ENCODE results near the gene FEZ2. TPM values are rescaled to one million over a fixed set of nuclear protein-coding genes. Genes with fewer than 3 reads are reported as not detected.

FEZ2 gene
- total and polyA plus RNA-seq, 2 of the 8 experiments (the other 6 are each of a cell fraction or from before 2014, with no cell fraction given), result 7.5 to 16.4 TPM

DNA sequence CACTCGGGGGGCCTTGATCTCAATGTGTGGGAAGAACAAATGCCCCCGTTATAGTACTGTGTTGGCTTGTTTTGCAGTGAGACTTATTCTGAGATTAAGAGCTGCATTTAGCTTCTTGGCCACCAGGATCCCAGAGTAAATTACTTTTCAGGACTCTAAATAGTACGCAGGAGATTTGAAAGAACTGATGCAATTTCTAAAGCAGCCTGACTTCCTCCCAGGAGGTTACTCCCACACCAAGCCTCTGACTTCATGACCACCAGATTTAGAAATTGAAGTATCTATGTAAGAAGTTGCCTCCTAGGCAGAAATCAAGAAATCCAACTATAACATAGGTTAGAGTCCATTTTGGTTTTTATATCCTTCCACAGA is 67.0 kb downstream of the FEZ2 start:
- no peak overlapping the region for H2AK5ac ChIP-seq (ENCODE audit: low read depth, low read length)
- no peaks in the 10 kb centered on the region for H3K9me3 ChIP-seq (ENCODE audit: insufficient read depth in 2 of 2, low read depth in 1 of 2, low read length in 1 of 2)
- H2BK20ac ChIP-seq (ENCODE audit: low read length), result no peak overlapping the region
- no peak overlapping the region for H3K9ac ChIP-seq (replicated peaks in 1 of 4; ENCODE audit: extremely low read depth in 1 of 4, low read depth in 3 of 4, low read length in 3 of 4)
- ChIA-PET CTCF (ENCODE audit: partially characterized antibody) (interaction anchor here (0.6 to 2.8 kb wide), 14 partner anchors 10 to 258 kb away, joined by 3 to 9 read pairs (median 3); no protein-coding TSS in a partner anchor), POLR2A (ENCODE audit: partially characterized antibody) (interaction anchor here (1.1 kb wide), 1 partner anchor 25 kb away, joined by 3 read pairs; no protein-coding TSS in a partner anchor)
- no peak for TF ChIP-seq POLR2A (IDR thresholded peaks at IDR 0.05; ENCODE audit: control extremely low read depth in 1 of 2, low read depth in 2 of 2, low read length in 2 of 2)
- TF ChIP-seq, protein P1, sequence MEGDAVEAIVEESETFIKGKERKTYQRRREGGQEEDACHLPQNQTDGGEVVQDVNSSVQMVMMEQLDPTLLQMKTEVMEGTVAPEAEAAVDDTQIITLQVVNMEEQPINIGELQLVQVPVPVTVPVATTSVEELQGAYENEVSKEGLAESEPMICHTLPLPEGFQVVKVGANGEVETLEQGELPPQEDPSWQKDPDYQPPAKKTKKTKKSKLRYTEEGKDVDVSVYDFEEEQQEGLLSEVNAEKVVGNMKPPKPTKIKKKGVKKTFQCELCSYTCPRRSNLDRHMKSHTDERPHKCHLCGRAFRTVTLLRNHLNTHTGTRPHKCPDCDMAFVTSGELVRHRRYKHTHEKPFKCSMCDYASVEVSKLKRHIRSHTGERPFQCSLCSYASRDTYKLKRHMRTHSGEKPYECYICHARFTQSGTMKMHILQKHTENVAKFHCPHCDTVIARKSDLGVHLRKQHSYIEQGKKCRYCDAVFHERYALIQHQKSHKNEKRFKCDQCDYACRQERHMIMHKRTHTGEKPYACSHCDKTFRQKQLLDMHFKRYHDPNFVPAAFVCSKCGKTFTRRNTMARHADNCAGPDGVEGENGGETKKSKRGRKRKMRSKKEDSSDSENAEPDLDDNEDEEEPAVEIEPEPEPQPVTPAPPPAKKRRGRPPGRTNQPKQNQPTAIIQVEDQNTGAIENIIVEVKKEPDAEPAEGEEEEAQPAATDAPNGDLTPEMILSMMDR (IDR thresholded peaks at IDR 0.05; ENCODE audit: control extremely low read depth in 1 of 3, insufficient read depth in 1 of 3, low read depth in 1 of 3, low read length in 3 of 3), result peak in 1 of 3 experiments; percentile 5; a peak in 1 of 4 replicates
- no peak overlapping the region for H4K91ac ChIP-seq (replicated peaks; ENCODE audit: insufficient read length, low read length)
- no peaks in the 10 kb centered on the region for H3K79me1 ChIP-seq (ENCODE audit: low read depth, low read length)
- peaks cover 0 to 4% (median 0%) of the 10 kb centered on the region in 4 experiments; a peak in 2 of 8 replicates for H3K36me3 ChIP-seq (ENCODE audit: control insufficient read depth in 2 of 4, insufficient read depth in 4 of 4, low read length in 3 of 4)
- no peak overlapping the region for H3K4me3 ChIP-seq (ENCODE audit: extremely low read depth in 1 of 4, insufficient read depth in 2 of 4, low read depth in 3 of 4, low read length in 4 of 4)
- no peak overlapping the region for H4K8ac ChIP-seq (ENCODE audit: extremely low read depth, insufficient read depth, low read length)
- no peak overlapping the region for H3K4me2 ChIP-seq (ENCODE audit: insufficient read depth in 1 of 2, low read depth in 2 of 2, low read length in 2 of 2)
- H2BK12ac ChIP-seq (ENCODE audit: low read depth, low read length), result no peak overlapping the region
- no peak overlapping the region for H2BK5ac ChIP-seq (ENCODE audit: low read depth, low read length)
- H3K18ac ChIP-seq (ENCODE audit: extremely low read depth, low read length), result no peak overlapping the region
- H3K23ac ChIP-seq (ENCODE audit: insufficient read length), result no peak overlapping the region
- H4K5ac ChIP-seq (ENCODE audit: insufficient read length, low read depth, low read length), result no peak overlapping the region
- no peak for FAIRE-seq
- no peaks in the 10 kb centered on the region; the same call in 1 of the 2 replicates for H3K23me2 ChIP-seq (ENCODE audit: low read depth, low read length)
- no peak overlapping the region for H3K27ac ChIP-seq (ENCODE audit: low read depth, low read length)
- no peak for DNase-seq (ENCODE audit: low read depth in 1 of 2, low spot score in 2 of 2)
- no peaks in the 10 kb centered on the region for H3K4me1 ChIP-seq (replicated peaks in 1 of 4; ENCODE audit: control insufficient read depth in 3 of 4, insufficient read depth in 4 of 4, low read length in 3 of 4)
- H2BK120ac ChIP-seq (replicated peaks; ENCODE audit: low read depth, low read length), result no peak overlapping the region
- H3K79me2 ChIP-seq (ENCODE audit: control insufficient read depth in 1 of 2, insufficient read depth in 2 of 2, low read length in 2 of 2), result no peaks in the 10 kb centered on the region
- no peak overlapping the region for H3K56ac ChIP-seq (replicated peaks; ENCODE audit: insufficient read length, low read depth, low read length)
- no peak overlapping the region for H3K4ac ChIP-seq (replicated peaks; ENCODE audit: insufficient read length, low read depth, low read length)
- H2BK15ac ChIP-seq (ENCODE audit: low read length), result no peak overlapping the region
- H4K20me1 ChIP-seq (replicated peaks in 1 of 2; ENCODE audit: control insufficient read depth in 1 of 2, insufficient read depth in 2 of 2, low read length in 2 of 2), result peaks cover 0 to 2% of the 10 kb centered on the region in 2 experiments
- 79% methylated on average over 3 of the region's 3 CpGs; no CpG with 5 or more reads in 1 of the 2 experiments for WGBS, 2 experiments (ENCODE audit: extremely low coverage in 1 of 2, insufficient coverage in 1 of 2, insufficient read length in 1 of 2, insufficient replicate concordance in 2 of 2, low coverage in 1 of 2, low lambda C conversion rate in 2 of 2, missing lambda C conversion rate in 1 of 2)
- no peak overlapping the region for H2AFZ ChIP-seq (ENCODE audit: low read length)
- H3K14ac ChIP-seq (ENCODE audit: insufficient read length), result no peak overlapping the region
- H3K27me3 ChIP-seq (replicated peaks in 1 of 4; ENCODE audit: control insufficient read depth in 3 of 4, extremely low read depth in 1 of 4, insufficient read depth in 3 of 4, low read length in 3 of 4), result no peaks in the 10 kb centered on the region
